Spleen (tissue), 3 donors: ENCODE measurements around the gene VWA2.

ENCODE experiments used
- POLR2A ChIP-seq, 3 donors: fragments of 450-650 bp; IDR thresholded peaks; one replicate each; pipeline ENCODE4 v1.5.1; 2017; ENCODE audit warnings: antibody characterized with exemption in 3 of 3, mild to moderate bottlenecking in 1 of 3
- POLR2AphosphoS5 ChIP-seq, 3 donors: sonication (generic); formaldehyde crosslinking; IDR thresholded peaks; one replicate each; pipeline ENCODE4 v1.5.1; 2017; ENCODE audit warnings: antibody characterized with exemption in 3 of 3

DNA sequence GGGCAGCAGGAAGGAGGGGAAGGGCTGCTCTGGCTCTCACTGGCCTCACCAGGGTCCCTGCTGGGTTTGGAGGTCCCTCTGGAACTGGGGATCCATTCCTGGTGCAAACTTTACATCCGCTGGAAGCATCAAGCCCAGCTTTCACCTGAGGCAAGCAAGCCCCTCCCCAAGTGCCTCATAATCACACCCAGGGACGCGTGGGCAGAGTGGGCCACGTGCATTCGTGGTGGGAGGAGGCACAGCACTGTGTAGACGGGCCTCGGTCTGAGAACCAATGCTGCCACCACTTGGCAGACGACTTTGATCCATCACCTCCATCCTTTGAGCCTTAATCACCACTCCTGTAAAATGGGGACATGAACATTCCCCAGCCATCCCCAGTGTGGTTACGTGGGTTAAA is 74.1 kb downstream of the VWA2 start:
- TF ChIP-seq POLR2AphosphoS5 (IDR thresholded peaks at IDR 0.05) = peak in 2 of 3 donors; percentile 11 to 30
- no peak for TF ChIP-seq POLR2A (IDR thresholded peaks at IDR 0.05)
